ENCODE results near the gene CUX1.

Gene CUX1

DNA sequence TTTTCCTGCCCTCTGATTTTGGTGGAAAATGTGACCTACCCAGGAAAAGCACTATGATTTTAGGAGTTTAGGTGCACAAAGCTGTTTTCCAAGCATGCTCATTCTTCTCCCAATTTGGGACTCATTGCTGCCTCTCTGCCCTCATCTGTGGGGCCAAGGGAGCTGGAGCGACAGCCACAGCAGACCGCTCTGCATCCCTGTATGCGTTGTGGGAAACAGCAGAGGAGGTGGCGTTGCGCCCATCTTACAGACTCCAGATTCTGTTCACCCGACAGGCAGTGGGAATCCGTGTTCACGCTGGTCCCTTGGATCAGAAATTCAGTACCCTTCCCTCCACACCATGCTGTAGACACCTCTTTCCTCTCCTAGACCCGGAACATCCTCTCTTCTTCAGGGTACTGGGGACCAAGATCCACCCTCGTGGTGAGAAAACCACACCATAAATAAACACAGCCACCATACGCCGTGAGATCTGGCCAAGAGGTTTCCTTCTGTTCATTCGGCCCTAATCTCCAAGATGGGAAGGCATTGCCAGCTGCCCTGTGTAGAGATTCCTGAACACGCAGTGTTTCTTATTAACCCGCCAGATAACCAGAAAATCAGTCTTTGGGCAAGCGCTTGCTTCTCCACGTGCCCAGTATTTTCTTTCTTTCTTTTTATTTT lies 87.9 kb downstream of the CUX1 start:
- POLR2A ChIA-PET: no interaction called here
- CTCF ChIA-PET: no interaction called here
- H3K4me3 ChIP-seq (ENCODE audit: low read depth, low read length): no peak overlapping the region
- TF ChIP-seq, protein P1, sequence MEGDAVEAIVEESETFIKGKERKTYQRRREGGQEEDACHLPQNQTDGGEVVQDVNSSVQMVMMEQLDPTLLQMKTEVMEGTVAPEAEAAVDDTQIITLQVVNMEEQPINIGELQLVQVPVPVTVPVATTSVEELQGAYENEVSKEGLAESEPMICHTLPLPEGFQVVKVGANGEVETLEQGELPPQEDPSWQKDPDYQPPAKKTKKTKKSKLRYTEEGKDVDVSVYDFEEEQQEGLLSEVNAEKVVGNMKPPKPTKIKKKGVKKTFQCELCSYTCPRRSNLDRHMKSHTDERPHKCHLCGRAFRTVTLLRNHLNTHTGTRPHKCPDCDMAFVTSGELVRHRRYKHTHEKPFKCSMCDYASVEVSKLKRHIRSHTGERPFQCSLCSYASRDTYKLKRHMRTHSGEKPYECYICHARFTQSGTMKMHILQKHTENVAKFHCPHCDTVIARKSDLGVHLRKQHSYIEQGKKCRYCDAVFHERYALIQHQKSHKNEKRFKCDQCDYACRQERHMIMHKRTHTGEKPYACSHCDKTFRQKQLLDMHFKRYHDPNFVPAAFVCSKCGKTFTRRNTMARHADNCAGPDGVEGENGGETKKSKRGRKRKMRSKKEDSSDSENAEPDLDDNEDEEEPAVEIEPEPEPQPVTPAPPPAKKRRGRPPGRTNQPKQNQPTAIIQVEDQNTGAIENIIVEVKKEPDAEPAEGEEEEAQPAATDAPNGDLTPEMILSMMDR (IDR thresholded peaks at IDR 0.05; ENCODE audit: insufficient read depth, low read length, missing control alignments): no peak
- no peak for DNase-seq (ENCODE audit: low read depth, low spot score)

DNA sequence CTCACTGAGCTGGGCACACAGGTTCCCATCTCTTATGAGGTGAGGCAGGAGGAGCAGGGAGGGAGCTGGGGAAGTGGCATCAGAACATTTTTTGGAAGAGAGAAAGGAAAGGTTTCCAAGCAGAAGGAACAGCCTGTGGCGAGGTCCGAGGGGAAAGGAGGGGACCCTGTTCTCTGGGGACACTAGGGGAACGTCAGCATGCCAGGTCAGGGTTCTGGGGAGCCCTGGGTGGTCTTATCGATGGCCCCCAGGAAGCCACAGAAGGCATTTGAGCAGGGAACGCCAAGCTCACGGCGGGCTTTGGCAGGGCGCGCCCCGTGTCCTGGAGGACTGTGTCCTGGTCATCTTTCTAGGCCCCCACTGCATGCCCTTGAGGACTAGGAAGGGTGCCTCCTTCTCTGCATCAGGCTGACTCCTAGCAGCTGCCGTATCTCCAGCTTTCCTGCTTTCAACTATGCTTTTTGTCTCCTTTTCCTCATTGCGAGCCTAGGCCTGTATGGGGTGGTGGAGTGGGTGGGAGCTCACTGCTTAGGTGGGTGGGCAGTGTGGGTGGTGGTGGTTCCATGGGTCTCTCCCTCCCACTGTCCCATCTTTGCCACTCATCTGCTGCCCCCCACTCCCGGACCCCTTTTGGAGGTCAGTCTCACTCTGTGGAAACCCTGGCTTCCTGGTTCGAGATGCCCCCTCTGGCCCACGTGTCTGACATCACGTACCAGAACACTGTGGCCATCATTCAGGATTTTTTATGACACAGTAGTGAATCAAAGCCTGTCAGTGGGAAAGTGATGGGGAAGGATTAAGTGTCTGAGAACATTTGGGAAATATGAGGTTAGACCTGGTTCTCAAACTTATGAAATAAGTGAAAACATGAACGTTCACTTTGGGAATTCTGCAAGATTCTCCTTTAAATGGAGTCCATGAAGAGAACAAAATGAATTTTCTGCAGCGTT lies 89.1 kb downstream of the CUX1 start:
- ChIA-PET POLR2A (no interaction called here), CTCF (interaction anchor here (0.5 kb wide), 1 partner anchor 12 kb away, joined by 3 read pairs; no protein-coding TSS in a partner anchor)
- TF ChIP-seq, protein P1 (IDR thresholded peaks at IDR 0.05; ENCODE audit: insufficient read depth, low read length, missing control alignments): no peak
- no peak overlapping the region for H3K4me3 ChIP-seq (ENCODE audit: low read depth, low read length)
- no peak for DNase-seq (ENCODE audit: low read depth, low spot score)

DNA sequence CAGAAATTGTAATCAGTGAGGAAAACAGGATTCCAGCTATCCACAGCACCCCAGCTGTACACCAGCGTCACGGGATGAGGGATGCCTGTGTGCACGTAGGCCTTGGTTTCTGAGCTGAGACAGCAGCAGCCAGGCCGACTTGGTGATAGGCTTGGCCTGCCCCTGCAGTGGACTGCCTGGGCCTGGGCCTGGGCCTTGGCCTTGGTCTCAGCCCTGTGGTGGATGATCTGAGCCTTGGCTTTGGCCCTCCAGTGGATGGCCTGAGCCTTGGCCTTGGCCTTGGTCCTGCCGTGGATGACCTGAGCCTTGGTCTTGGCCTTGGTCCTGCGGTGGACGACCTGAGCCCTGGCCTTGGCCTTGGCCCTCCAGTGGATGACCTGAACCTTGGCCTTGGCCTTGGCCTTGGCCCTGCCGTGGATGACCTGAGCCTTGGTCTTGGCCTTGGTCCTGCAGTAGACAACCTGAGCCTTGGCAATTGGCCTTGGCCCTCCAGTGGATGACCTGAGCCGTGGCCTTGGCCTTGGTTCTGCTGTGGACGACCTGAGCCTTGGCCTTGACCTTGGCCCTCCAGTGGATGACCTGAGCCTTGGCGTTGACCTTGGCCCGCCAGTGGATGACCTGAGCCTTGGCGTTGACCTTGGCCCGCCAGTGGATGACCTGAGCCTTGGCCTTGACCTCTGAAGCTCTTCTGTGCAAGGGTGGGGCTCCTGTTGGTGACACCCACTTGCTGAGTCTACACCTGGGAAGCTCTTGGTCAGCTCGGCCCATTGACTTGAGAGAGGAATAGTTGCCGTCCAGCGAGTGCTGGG lies 93.8 kb downstream of the CUX1 start:
- no peak overlapping the region for H3K4me3 ChIP-seq (ENCODE audit: low read depth, low read length)
- TF ChIP-seq, protein P1 (IDR thresholded peaks at IDR 0.05; ENCODE audit: insufficient read depth, low read length, missing control alignments): no peak
- ChIA-PET CTCF (no interaction called here), POLR2A (no interaction called here)
- no peak for DNase-seq (ENCODE audit: low read depth, low spot score)

DNA sequence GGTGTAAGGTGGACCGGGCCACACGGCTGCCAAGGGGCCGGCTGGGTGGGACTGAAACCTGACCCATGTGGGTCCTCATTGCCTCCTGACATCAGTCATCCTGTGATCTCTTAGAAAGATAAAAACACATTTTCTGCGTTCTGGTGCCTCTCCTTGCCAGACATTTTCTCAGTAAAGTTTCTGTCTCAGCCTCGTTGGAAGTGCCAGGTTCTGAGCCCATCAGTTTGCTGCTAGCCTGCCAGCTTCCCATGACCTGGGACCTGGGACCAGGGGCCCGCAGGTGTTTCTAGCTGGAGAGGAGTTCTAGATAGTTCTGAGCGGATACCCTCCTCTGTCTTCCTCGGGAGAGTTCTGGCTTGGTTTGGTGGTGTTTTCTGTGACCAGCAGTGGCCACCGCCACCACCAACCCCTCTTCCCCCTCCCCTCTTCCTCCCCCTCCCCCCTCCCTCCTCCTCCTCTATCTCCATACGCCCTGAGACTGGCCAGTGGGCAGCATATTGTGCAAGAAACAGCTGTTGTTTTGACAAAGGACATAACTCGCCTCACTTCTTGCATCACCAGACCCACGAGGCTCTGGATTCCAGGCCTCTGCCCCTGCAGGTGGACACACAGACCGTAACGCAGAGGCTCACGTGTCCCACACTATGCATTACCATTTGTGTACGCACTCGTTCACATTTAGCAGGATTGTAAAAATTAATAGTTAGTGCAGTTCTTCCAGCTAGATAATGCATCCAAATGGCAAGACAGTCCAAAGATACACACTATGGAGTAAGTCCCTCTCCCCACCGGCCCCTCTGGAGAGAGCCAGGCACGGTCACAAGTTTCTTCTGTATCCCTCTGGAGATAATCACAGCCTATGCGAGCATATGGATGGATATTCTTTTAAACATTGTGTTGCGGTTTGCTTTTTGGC lies 94.6 kb downstream of the CUX1 start:
- ChIA-PET CTCF (no interaction called here), POLR2A (no interaction called here)

DNA sequence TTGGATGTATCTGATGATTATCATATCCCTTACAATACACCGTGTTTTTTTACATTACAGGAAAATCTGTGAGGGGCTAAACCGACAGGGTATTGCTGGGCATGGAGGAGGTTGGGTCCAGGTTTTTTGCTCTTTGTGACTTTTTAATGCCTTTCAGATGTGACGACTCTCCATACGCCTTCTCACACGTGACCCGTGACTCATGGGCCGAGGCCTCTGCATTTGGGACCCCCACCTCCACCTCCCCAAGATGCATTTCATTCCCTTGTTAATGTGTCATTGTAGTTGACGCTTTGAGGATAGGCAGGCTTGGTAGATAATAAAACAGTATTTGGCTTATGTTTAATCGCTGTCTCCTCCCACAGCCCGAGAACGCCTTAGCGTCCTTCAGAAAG lies 95.3 kb downstream of the CUX1 start:
- no peak overlapping the region for H3K4me3 ChIP-seq (ENCODE audit: low read depth, low read length)
- POLR2A ChIA-PET: no interaction called here
- no peak for DNase-seq (ENCODE audit: low read depth, low spot score)
- CTCF ChIA-PET: no interaction called here
- TF ChIP-seq, protein P1 (IDR thresholded peaks at IDR 0.05; ENCODE audit: insufficient read depth, low read length, missing control alignments): no peak

More for the DNA sequence above, 94.6 kb downstream of the CUX1 start:
- no peak overlapping the region for H3K4me3 ChIP-seq (ENCODE audit: low read depth, low read length)
- TF ChIP-seq, protein P1 (IDR thresholded peaks at IDR 0.05; ENCODE audit: insufficient read depth, low read length, missing control alignments): no peak
- DNase-seq (ENCODE audit: low read depth, low spot score): no peak
